Measurements from ENCODE around the gene TRAM1L1. TPM values are rescaled to one million over a fixed set of nuclear protein-coding genes. Genes with fewer than 3 reads are reported as not detected.

The TRAM1L1 gene
- total RNA-seq, result 0.17 and 0.88 TPM in 2 replicates

GRCh38 chr4:117084866-117085701, at the start of gene TRAM1L1:
TSS of gene TRAM1L1 (minus strand) at chr4:117085576. CDS start at chr4:117085393, 183 bp downstream.
- no peak for DNase-seq

GRCh38 chr4:117134386-117134785, 49.0 kb upstream of the TRAM1L1 start:
- no peak for DNase-seq

DNA sequence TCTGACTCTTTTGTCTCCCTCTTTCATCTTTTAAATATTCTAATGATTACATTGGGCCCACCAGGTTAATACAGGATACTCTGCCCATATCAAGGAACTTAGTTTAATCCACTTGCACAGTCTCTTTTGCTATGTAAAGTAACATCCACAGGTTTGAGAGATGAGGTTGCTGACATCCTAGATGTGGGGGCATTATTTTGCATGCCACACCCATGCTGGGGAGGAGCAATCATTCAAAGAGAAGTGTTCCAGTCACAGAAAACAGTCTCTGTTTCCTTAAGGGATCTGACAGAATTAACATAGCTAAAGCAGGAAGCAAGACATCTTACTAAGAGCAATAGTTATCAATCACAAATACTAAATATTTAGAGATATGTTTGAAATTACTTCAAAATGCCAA, 11.5 kb upstream of the TRAM1L1 start:
- DNase-seq, result no peak

DNA sequence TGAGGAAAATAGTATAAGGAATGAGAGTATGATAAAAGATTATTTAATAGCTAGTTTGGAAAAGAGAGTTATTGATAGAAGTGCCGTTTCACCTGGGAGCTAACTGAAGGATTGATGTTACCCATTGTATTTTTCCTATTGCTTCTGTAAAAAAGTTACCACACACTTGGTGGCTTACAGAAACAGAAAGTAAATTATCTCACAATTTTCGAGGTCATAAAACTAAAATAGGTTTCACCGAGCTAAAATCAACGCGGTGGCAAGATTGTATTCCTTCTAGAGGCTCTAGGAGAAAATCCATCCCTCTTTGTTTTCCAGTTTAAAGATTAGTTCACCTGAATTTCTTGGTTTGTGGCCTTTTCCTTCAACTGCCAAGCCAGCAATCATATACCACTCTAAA, 11.1 kb upstream of the TRAM1L1 start:
- no peak for DNase-seq

DNA sequence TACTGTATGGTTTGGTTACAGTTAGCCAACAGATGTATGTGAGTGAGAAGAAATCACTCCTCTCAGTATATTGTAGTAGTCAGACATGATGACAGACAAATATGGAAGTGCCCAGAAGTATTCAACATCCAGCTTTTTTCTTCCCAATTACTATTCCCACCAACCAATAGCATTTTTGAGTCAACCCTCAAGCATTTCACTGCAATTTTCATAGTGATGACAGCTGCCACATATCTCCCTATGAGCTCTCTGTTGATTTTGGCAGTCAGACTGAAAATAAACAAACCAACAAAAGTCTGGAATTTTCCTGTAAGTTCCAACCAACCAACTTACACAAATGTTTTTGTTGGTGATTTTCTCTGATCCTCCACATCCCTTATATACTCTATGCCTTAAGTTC, 8.2 kb upstream of the TRAM1L1 start:
- no peak for DNase-seq

DNA sequence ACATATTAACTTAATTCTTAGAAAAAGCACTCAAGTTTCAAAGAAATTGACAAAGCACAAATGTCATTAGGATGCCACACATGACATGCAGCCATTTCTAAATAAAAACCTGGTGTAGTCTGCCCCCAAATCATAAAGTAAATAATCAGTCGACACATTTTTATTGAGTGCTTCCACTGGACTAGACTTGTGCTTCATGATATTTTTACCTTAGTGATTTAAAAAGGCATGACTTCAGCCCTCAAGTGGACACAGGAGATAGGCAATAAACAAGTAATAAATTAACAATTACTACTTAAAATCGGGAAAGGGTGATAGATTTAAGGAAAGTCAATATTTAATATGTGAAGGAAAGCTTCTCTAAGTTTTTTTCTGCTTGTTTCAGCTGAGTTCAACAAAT, 7.6 kb downstream of the TRAM1L1 start:
- no peak for DNase-seq

DNA sequence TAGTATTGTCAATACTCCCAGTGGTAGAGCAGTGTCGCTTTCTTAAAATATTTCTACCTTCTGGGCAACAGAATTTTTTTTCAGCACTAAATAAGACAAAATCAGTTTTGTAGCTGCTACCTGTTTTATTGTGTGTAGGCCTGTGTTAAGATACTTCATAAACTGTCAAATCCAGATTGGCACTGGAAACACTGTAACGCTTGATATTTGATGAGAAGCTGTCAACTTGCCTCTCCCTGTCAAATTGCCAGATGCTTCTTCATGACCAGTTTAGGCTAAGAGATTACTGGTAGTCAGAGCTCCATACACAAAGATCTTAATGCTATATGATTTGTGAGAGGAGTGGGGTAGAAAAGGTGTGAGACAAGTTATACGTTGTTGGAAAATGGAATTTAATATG, 17.3 kb downstream of the TRAM1L1 start:
- no peak for DNase-seq

GRCh38 chr4:117063961-117064696, 21.2 kb downstream of the TRAM1L1 start:
- DNase-seq, result no peak

DNA sequence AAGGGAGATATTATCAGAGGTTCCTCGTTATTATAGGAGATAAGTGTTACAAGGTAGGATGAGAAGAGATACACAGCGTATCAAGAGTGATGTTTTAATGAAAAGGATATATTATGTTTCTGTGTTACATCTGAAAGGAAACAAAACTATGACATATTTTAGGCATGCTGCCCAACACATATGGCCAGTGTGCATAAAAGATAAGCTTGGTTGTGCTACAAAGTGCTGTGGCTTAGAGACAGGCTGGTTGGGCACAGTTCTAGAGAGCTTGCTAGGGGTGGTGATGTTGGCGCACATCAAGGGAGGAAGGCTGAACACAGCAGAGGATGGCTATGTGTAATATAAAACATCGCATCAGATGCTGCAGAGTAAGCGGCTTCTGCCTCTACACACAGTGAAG, 42.4 kb downstream of the TRAM1L1 start:
- DNase-seq, result no peak
